ENCODE measurements around the gene MCHR1.

The MCHR1 gene

GRCh38 chr22:40727964-40728615 is 48.8 kb downstream of the MCHR1 start:
- no peak for DNase-seq

DNA sequence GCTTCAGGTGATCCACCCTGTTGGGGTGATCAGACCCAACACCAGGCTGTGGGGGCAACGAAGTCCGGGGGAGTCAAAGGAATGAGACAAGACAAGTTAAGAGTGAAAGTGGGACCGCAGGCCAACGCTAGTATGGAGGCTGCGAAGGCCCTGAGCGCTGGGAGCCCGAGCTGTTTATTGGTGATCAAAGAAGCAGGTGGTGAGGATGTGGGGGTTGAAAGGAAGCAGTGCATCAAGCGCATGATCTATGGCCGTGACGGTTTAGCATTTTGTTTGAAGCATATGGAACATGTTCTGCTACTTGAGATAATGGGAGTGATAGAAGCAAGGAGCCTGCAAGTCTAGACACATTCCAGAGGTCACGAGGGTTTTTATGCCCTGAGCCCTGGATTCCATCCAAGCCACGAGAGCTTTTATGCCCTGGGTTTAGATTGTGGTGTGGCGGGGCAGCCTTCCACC is 49.5 kb downstream of the MCHR1 start:
- no peak for DNase-seq

GRCh38 chr22:40729284-40729683 is 50.0 kb downstream of the MCHR1 start:
- no peak for DNase-seq

Data from NCI-H446 (cell line).